HG03039 (cell line): ENCODE measurements around the gene PAX2.

ENCODE experiments used
- ATAC-seq: cut with Tn5 transposase; IDR thresholded peaks from one replicate; pipeline ENCODE4 v1.9.1; 2021; ENCODE audit warnings: mild to moderate bottlenecking, moderate library complexity; ENCODE audit not compliant: unreplicated experiment

Gene PAX2

DNA sequence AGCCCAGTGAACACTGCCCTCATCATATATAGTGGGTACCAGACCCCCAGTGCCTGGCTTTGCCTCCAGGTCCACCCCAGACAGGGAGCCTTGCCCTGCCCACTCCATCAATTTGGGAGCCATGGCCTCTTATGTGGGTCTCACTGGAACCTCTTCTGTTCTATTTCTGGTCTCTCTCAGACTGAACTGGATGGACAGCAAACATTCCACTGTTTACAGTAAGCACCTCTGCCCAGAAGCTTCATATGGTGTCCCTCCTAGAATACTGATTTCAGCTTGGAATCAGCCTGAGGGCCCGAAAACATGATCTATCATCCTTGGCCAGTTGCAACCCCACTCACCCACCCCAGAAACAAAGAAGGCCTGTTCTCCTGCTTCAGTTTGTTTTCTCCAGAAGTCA is 86.4 kb downstream of the PAX2 start:
- ATAC-seq = no peak

DNA sequence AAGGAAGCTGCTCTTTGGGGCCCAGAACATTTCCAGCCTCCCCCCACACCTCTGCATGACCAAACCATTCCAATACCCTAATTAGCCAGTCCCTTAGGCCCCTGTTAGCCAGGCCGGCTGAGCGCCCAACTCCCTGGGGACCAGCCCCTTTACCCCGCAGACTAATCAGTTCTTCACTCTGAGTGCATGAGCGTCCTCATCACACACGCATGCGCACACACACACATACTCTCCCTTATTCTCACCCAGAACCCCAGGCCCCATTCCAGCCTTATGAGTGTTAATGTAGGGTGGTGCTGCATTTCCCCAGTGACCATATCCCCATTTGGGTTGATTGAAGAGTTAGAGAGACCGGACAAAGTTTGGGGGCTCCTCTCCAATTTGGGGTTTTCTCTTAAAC is 90.4 kb downstream of the PAX2 start:
- ATAC-seq = no peak

DNA sequence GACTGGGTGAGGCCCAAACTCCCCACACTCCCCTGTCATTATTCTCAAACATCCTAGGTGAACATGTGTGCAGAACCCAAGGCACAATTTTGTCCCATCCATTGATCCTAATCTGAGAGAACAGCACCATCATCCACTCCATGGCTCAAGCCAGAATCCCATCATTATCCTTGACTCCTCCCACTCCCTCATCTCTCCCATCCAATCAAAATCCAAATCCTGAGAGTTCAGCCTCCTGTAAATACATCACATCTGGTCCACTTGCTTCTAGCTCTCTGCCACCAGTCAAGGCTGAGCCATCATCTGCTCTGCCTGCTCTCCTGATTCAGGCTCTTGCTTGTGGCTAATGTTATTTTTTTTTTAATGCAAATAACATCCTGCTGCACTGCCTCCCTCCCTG is 91.5 kb downstream of the PAX2 start:
- no peak for ATAC-seq

DNA sequence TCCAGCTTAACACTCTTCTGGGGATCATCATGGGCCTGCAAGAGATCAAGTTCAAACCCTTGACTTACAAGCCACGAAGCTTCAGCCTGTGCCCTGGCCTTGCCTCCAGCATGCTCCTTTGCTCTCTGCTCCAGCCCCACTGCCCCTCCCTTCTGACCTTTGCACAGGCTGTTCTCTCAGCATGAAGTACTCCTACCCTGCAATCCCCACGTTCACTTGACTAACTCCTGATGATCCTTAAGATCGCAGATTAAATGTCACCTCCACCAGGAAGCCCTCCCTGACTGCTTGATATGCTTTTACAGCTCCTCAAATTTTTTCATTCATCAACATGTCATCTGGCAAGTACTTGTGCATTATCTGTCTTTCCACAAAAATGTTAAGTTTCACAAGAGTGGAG is 91.9 kb downstream of the PAX2 start:
- no peak for ATAC-seq

DNA sequence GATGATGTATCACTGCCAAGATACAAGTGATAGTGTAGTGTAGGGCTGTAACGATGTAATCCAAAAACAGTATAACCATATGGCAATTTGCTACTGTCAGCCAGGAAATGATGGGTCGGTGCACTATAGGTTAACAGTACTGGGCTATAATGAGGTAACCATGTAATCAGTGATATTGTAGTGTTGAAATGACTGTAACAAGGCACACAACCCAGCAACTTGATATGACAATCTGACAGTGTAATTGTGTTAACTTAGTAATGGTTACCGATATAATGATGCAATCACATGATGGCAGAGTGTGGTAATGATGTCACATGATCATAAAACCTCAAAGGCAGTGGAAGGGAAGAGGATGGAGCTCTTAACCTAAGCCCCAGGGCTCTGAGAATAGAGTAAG is 93.6 kb downstream of the PAX2 start:
- no peak for ATAC-seq

DNA sequence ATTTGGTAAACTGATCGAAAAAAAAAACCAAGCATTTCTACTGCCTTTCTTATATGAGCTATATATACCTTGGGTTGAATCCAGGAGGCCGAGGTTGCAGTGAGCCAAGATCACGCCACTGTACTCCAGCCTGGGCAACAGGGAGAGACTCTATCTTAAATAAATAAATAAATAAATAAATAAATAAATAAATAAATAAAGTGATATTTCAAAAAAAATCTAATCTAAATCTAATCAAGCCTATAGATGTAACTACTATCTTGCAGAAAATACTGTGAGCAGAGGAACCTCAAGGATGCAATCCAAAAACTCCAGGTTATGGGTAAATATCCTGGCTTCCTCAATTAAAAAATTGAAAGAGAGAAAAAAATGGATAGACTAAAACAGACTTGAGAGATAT is 96.1 kb downstream of the PAX2 start:
- ATAC-seq = no peak

DNA sequence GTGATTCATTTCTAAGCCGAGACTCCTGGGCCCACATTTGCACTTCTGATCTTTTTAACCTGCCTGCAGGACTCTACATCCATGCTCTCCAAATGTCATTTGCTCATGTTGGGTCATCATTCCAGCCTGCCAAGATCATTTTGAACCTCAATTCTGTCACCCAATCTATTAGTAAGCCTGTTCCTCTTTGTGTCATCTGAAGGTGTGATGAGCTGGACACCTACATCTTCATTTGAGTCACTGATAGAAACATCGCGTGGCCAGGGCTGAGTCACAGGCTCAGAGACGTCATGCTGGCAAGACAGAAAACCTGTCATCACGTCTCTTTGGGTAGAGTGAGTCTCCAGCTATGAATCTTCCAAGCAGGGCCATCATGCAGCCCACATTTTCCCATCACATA is 102.1 kb downstream of the PAX2 start:
- no peak for ATAC-seq

DNA sequence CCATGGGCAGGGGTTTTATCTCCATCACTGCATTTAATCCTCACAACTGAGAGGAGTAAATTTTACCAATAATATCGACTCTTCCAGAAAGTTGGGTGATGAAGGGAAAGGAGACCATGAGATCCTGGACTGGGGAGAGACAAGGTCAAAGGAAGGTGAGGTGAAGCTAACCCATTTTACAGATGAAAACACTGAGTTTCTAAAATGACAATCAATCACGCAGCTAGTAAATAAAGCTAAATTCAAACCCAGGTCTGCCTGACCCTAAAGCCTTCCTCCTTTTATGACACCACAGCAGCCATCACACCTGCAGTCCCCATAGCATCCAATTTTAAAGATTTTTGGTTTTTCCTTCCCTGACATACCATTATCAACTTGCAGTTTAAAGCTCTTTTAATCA is 103.4 kb downstream of the PAX2 start:
- no peak for ATAC-seq

DNA sequence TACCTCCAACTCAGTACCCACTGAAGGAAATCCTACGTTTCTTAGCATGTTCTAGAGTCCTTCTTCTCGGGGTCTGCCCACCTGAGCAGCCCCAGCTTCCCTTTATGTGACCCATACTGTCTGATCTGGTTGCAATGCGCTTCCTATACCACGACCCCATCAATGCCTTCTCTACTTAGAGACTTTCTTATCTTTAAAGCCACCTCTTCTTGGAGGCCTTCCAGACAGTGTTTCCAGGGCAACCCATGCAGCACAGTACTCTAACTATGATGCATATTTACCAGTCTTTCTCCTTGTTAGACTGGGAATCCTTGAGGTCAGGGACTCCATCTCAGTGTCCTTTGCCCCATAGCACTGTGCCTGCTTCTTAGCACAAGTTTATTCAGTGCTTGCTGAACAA is 112.9 kb downstream of the PAX2 start:
- no peak for ATAC-seq

DNA sequence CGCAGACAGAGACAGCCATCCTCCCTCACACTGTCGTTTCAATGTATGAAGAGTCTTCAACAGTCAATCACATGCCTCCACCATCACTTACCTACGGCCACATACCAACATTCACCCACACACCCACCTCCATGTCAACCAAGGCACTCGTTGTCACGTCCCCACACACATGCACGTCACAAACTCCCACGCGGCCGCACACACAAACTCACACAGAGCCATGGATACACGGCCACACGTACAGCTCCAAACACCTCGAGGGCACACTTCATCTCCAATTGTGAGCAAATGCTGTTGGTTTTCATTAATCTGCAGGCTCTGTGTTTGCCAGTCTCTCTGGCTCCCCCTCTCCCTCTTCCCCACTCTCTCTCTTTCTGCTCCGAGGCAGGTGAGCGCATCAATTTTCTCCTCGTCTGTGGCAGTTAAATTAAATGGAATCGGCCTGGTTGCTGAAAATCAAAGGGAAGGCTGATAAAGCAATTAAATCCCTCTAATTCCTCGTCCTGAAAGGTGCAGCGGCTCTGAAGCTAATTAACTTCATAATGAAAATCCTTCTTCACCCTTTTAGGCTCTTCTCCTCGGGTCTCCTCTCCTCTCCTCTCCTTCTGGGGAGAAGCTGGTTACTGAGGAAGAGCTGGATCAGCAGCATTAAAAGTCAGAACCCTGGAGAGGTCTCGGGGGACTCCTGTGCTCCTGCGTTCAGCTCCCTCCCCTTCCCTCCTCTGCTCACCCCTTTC is 113.5 kb downstream of the PAX2 start:
- no peak for ATAC-seq

DNA sequence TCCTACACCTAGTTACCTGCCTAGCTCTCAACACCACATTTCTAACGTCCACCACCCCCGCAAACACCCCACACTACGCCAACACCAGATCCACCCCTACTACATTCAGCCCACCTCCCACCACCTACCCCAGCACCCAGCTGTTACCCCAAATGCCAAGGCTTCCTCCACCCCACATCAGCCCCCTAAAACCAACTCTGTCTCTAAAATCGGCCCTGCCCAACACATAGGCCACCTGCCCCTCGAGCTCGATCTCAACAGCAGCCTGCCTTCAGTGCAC is 114.0 kb downstream of the PAX2 start:
- no peak for ATAC-seq

DNA sequence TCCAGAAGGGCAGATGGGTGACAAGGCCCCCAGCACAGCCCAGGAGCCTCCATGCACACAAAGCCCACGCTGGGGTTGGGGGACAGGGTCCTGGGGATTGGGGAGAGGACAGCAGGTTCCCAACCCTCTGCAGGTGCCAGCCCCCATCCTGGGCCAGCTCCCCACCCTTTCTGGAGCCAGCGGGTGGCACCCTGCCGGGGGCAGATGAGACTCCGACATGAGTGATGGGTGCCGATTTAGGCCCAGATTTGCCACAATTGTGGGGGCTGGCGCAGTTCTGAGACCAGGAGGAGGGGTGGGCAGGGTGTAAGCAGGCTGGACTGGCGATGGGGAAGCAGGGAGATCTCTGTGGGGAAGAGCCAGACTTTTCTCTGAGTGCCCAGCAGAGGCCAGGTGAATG is 118.1 kb downstream of the PAX2 start:
- ATAC-seq = no peak

DNA sequence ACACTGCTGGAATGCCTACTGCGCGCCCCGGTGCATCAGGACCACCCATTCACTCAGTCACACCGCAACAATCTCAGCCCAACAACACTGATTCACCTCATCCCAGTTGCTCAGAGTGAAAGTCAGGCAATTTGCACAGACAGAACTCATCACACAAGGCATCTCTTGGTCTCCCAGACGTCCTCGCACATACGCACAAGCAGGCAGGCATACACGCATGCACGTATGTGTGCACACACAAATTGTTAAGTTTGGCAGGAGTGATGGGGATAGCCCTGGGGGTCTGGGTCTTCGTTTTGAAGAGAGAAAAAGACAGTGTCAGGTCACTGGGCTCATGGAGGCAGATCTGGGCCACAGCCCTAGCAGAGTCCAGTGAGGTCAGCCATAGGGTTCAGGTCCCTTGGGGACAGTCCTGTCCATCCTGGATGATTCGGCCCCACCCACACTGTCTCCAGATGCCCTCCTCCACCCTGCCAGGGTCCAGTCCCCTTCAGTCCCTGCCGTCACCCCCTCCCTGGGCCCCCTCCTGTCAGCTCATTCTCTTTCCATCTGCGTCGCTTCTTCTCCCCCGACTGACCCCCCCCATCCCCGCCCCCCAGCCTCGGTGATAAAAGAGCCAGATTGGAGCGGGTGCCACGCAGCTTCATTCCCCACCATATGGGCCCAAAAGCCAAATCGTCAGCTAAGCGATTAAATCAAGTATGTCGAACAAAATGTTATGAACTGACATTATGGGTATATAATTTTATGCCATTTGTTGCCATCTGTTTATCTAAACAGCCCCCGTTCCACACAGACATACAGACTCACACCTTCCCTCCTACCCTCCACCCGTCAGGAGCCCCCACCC is 118.9 kb downstream of the PAX2 start:
- no peak for ATAC-seq

DNA sequence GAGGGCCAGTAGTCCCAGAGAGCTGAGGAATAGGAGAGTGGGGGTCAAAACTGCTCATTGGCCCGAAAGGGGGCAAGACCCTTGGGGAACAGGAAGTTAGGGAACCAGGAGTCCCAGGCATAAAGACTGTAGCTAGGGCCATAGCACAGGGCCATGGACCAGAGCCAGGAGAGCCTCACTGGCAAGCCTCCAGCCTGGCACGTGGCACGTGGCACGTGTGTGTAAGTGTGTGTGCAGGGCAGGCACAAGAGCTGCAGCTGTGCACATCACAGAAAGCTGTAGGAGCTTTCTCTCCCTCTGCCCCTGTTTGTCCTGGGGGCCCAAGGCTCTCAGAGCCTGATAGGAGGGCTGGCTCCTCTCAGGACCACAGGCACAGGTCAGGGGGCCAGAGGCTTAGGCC is 119.6 kb downstream of the PAX2 start:
- no peak for ATAC-seq

DNA sequence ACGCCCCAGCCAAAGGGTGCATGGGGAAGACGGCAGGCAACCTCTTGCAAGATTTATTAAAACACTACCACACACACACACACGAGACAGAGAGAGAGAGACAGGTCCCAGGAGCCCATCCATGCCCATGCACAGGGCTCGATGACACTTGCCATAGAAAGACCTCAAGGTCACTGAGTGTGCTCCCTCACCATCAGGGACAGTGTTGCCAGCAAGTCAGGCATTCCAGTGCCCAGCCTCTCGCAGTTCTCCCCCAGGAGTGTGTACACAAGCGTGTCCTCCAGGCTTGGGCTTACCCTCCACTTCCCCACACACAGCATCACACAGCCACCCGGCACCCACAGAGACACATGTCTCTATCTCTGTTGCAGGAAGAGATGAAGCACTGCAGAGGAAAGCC is 120.6 kb downstream of the PAX2 start:
- ATAC-seq = no peak

DNA sequence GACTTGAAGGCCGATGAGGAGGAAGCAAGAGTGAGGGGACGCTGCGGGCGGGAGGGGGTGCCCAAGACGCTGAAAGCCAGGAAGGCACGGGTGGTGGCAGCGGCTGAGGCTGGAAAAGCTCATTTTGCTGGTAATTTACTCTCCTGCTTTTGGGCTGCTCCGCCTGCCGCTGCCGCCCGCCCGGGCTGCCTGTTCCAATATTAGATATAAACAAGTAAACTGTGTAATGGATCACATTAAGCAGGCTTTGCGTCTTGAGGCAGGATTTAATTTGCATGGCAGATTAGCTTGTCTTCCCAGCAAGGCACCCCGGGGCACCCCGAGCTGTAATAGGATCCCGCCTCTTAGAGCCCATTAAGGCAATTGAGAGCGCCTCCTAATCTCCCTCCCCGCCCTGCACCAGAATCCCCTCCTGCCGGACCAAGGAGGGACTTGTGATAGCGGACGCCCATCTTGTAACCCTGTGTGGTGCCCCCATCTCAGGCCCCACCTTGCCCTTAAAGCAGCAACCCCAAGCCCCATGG is 121.3 kb downstream of the PAX2 start:
- ATAC-seq = no peak

DNA sequence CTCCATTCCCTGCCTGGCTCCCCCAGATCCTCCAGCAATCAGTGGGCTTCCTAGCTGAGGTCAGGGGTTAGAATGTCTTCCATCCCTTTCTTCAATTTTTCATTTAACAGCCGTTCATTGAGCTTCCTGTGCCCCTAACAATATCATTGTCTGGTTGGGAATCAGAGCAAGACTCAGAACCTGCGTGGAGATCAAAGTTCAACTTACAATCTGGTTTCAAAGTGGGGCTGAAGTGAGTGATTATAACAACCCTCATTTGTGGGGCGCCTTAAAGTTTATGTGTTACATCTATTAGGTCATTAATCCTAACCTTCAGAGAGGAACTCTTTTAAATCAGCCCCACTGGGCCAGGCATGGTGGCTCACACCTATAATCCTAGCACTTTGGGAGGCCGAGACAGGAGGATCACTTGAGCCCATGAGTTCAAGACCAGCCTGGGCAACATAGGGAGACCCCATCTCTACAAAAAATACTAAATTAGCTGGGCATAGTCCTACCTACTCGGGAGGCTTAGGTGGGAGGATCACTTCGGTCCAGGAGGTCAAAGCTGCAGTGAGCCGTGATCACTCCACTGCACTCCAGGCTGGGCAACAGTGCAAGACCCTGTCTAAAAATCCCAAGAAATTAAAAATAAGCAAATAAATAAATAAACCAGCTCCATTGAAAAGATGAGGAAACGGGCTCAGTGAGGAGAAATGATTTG is 122.0 kb downstream of the PAX2 start:
- no peak for ATAC-seq

DNA sequence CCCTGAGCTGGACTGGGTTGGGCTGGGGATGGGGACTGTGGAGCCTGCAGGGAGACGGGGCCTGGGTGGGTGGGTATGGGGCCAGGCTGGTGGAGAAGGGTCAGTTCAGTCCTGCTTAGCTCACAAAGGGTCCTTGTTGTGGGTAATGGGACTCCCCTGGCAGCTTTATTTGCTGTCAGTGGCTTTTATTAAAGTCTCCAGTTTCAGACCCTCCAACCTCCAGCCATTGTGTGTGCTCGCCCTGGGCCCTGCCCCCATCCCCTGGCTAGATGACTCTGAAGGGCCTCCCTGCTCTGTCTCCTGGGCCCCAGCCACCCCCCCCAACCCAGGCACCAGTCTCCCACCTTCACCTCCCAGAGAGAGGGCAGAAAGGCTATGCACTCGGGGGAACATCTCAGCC is 123.0 kb downstream of the PAX2 start:
- no peak for ATAC-seq

DNA sequence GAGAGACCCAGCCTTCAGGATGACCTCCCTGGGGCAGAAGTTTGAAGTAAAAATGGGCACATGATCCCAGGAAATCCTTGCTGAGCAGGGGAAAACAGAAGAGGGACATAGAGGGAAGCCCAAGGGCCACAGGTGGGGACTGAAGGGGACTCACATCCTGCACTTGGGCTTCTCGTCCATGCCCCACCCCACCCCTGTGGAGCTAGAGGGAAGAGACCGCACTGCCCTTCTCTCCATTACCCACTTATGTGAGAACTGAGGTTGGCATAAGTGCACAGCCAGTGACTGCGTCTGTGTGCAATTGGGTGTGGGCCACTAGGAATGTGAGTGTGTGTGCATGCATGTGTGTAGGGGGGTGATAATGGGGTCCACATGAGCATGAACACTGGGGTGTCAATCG is 124.0 kb downstream of the PAX2 start:
- ATAC-seq = no peak

DNA sequence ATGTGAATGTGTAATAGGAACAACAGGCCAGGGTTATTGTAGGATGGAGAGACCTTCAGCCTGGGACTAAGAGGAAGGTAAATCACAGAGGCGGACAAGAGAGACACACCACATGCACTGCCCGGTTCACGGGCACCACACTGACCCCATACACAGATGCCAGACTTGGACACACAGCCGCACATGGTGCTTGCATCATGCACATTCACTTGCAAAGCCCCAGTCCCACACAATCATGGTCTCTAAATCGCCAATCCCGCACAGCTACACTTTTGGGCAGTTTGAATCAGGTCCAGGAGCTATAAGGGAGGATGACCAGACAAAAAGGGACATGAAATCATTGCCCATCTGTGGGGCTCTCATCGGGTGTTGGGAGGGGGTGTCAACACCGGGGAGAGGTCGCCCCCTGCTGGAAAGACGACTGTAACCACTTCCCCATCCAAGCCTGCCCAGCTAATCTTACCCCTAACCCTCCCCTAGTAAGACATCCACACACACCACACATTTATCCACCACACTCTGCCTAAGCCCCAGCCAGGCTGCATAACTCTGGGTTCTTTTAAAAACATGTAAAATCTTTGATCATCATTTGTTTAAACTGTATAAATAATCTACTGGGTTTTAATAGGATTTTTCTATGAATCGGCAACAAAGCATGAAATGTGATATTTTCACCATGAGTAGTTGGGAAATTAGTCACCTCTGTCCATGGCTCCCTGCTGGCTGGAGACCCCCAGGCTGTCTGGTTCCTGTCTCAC is 126.8 kb downstream of the PAX2 start:
- no peak for ATAC-seq

DNA sequence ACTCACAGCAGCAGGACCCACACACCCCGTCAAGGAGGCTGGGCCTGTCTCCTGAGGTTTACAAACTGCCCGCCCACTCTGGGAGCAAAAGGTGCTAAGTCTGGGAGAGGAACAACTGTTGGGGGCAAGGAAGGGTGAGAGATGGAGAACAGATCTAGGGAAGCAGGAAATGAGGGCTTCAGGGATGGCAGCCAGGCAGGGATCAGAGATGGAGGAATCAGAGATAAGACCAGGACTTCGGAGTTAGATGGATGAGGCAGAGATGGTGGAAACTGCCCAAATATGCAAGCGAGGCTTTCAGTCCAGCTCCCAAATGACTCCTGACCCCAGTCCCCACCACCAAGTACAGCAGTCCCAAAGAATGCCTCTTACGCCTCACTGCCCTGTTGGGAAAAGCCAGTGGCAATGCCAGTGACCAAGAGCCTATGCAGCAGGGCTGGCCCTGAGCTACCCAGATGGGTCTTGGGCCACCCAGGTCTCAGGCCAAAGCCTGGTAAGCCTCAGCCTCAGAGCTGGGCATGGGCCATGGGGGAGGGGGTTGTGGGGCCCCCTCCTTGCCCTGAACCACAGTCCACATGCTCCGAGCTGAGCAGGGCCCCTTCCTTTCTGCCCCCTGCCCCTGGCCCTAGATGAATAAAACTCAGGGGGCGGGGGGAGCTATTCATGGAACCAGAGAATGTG is 127.9 kb downstream of the PAX2 start:
- ATAC-seq = no peak
